Heart left ventricle (tissue), 16 donors: Measurements from ENCODE around the gene GPR173. TPM values are rescaled to one million over a fixed set of nuclear protein-coding genes. Genes with fewer than 3 reads are reported as not detected.

Source experiments
- ATAC-seq, 4 donors: fragments of 200-7000 bp; cut with Tn5 transposase; one replicate each; pipeline ENCODE4 v1.9.1; 2020 to 2022; ENCODE audit warnings: moderate library complexity in 4 of 4, mild to moderate bottlenecking in 3 of 4, moderate number of reproducible peaks in 1 of 4
- DNase-seq, 5 donors: peaks; one replicate each; pipeline ENCODE4 v3.0.0-alpha.2; 2020
- H3K27ac ChIP-seq, 12 donors: fragments of 200-600 bp; sonication (generic) in 4 of 12; one replicate each; pipeline versions ENCODE4 v1.5.0 to v1.8.0; 2016 to 2022; ENCODE audit warnings: mild to moderate bottlenecking in 2 of 12
- H3K27me3 ChIP-seq, 9 donors: fragments of 200-600 bp; sonication (generic) in 2 of 9; one replicate each; pipeline versions ENCODE4 v1.5.1 to v1.8.0; 2016 to 2022; ENCODE audit warnings: mild to moderate bottlenecking in 3 of 9
- H3K36me3 ChIP-seq, 9 donors: fragments of 200-600 bp; sonication (generic) in 2 of 9; one replicate each; pipeline versions ENCODE4 v1.5.0 to v1.8.0; 2018 to 2022; ENCODE audit warnings: mild to moderate bottlenecking in 2 of 9
- H3K4me1 ChIP-seq, 12 donors: fragments of 200-600 bp; sonication (generic) in 4 of 12; one replicate each; pipeline versions ENCODE4 v1.5.0 to v1.8.0; 2016 to 2022; ENCODE audit warnings: mild to moderate bottlenecking in 3 of 12
- H3K4me3 ChIP-seq, 12 donors: fragments of 200-600 bp; sonication (generic) in 4 of 12; one replicate each; pipeline versions ENCODE4 v1.5.0 to v1.8.0; 2017 to 2022; ENCODE audit warnings: mild to moderate bottlenecking in 9 of 12, moderate library complexity in 4 of 12
- H3K9me3 ChIP-seq, 12 donors: fragments of 200-600 bp; sonication (generic) in 4 of 12; one replicate each; pipeline versions ENCODE4 v1.5.0 to v1.8.0; 2016 to 2022; ENCODE audit warnings: mild to moderate bottlenecking in 1 of 12
- POLR2A ChIP-seq, 2 donors: fragments of 450-650 bp; IDR thresholded peaks; one replicate each; pipeline ENCODE4 v1.6.1; 2017; ENCODE audit warnings: antibody characterized with exemption in 2 of 2, mild to moderate bottlenecking in 2 of 2, moderate library complexity in 2 of 2
- WGBS, 4 donors: extraction: QIAGEN DNeasy Blood & Tissue Kit in 2 of 4; methylation state at CpG; one replicate each; pipeline versions ENCODE4 v1.1.5 to v1.1.7; 2013 to 2018; 5-methylcytosine and 5-hydroxymethylcytosine counted together
- intact Hi-C, 10 donors: fragments of 100-400 bp; cut with DNase I; formaldehyde crosslinking; loops; one replicate each; pipeline versions ENCODE4 v1.11.1 to v1.14.2; 2022
- polyA plus RNA-seq, 2 donors: library from polyadenylated mRNA; stranded (reverse); fragments of 200-250 nt; gene quantifications; one replicate each; pipeline ENCODE4 v1.2.3, GENCODE V29; 2013
- total RNA-seq, 9 donors: library from RNA; depleted of rRNA in 2 of 9; stranded (reverse); fragments of >200 nt in 2 of 9; fragmentation: NEBNext Ultra II Directional in 3 of 9; extraction: Animal tissue kit (Norgen Biotek cat#: 25700) in 3 of 9; gene quantifications; one replicate each; pipeline versions ENCODE4 v1.1.0 to v1.2.4, GENCODE V29; 2016 to 2023
- TF ChIP-seq, protein P1 (sequence below), 12 donors: fragments of 200-600 bp; sonication (generic) in 4 of 12; IDR thresholded peaks; one replicate each; pipeline versions ENCODE4 v1.5.0 to v1.8.0; 2018 to 2022; ENCODE audit warnings: antibody characterized with exemption in 12 of 12, mild to moderate bottlenecking in 5 of 12
- donor health status: ischemic (EF 13 %, LVEDD 7.1; RV severe dilation, severe dysfunction).
- donor health status: healthy with polysubstance abuse.
- donor health status: DM: no; HTN: yes; CAD: no.
- donor health status: DM: no; HTN: no; CAD: no.
- donor health status: ischemic (EF 25% LVEDD 6.9; RV normal size, moderate dysfunction).
- donor health status: ischemic (EF 25% LVEDD 5.7; RV mildly dilated, moderate dysfunction).
- donor health status: healthy.
- donor health status: DM: yes; HTN: yes; CAD: no.
- donor health status: ischemic (EF 35%, LVEDD 5.7; RV mildly dilated, moderate dysfunction).
- donor health status: nonischemic (EF 11% LVEDD 7.7; RV severe dilation, severe dysfunction).
- donor health status: DM: yes; HTN: yes; CAD: no.
- donor health status: PGD.
- donor health status: ischemic (EF 29% LVEDD 5.4; RV normal size, mild dysfunction).
- donor health status: nonischemic (EF 23%, LVEDD 6.1; RV moderate dilation, normal function).

GPR173 gene
- total and polyA plus RNA-seq, 11 donors, result 0.32 to 2.6 (median 0.75) TPM

DNA sequence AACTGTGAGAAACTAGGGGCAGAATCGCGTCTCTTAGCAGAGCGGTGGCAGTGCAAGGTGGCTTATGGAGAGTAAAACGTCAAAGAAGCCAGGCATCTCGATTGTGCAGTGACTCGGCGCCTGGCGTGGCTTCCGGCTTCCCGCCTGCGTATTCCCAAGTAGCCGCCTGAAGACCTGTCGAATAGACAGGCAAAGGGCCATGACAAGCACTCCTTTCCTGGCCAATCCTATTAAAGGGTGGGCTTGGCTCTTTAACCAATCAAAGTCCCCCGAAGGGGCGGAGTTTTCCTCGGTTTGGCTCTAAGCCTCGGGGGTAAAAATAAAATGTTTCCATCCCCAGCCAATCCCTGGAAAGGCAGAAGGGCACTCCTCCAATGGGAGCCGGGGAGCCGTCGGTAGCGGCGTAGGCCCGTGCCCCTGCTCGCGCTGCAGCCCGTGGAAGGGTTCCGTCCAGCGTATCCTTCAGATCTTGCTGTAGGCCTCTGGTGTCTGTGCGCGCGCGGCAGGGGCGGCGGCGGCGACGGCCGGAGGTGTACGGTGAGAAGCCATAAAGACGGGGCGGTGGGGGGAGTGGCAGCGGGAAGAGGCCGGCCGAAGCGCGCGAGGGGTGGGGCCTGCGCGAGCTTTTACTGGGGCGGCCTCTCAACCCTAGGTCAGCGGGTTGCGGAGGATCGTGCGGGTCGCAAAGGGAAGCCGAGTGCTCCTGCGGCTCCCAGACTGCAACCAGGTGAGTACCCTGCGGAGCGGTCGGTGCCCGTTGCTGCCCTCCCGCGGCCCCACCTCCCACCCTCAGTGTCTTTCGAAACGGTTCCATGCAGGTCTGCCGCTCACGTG lies 45.4 kb downstream of the GPR173 start, which contains the start of gene KANTR:
KANTR (plus strand) TSS at position 395 of the 834 bp plus-strand sequence. CDS start 30,131 bp downstream, outside the sequence.
- Histone ChIP-seq H3K4me1 (peaks cover 0 to 11% (median 1%) of the 10 kb centered on the region in 12 donors), H3K4me3 (peak within 1 kb of the TSS; percentile 56 to 94 (median 68)), H3K36me3 (peaks cover 0 to 4% (median 0%) of the 10 kb centered on the region in 9 donors), H3K27me3 (peaks cover 0 to 20% (median 0%) of the 10 kb centered on the region in 9 donors), H3K27ac (peak within 1 kb of the TSS; percentile 57 to 94 (median 87)), H3K9me3 (peaks cover 0 to 3% (median 0%) of the 10 kb centered on the region in 12 donors)
- intact Hi-C loops, result loop anchor here in 4 of 10 donors (1.0 to 2.0 kb wide), 3 partner anchors 21 to 23 kb away; no protein-coding TSS in a partner anchor
- TF ChIP-seq POLR2A (IDR thresholded peaks at IDR 0.05), result peak in 1 of 2 donors; percentile 75
- TF ChIP-seq, protein P1, sequence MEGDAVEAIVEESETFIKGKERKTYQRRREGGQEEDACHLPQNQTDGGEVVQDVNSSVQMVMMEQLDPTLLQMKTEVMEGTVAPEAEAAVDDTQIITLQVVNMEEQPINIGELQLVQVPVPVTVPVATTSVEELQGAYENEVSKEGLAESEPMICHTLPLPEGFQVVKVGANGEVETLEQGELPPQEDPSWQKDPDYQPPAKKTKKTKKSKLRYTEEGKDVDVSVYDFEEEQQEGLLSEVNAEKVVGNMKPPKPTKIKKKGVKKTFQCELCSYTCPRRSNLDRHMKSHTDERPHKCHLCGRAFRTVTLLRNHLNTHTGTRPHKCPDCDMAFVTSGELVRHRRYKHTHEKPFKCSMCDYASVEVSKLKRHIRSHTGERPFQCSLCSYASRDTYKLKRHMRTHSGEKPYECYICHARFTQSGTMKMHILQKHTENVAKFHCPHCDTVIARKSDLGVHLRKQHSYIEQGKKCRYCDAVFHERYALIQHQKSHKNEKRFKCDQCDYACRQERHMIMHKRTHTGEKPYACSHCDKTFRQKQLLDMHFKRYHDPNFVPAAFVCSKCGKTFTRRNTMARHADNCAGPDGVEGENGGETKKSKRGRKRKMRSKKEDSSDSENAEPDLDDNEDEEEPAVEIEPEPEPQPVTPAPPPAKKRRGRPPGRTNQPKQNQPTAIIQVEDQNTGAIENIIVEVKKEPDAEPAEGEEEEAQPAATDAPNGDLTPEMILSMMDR (IDR thresholded peaks at IDR 0.05), result peak in 2 of 12 donors; percentile 11 to 14
- ATAC-seq (peak; percentile 90 to 96 (median 92)), DNase-seq (peak; percentile 85 to 90 (median 87))
- 0 to 45% (median 23%) methylated on average over 42 to 67 of the region's 67 CpGs for WGBS, 4 donors

DNA sequence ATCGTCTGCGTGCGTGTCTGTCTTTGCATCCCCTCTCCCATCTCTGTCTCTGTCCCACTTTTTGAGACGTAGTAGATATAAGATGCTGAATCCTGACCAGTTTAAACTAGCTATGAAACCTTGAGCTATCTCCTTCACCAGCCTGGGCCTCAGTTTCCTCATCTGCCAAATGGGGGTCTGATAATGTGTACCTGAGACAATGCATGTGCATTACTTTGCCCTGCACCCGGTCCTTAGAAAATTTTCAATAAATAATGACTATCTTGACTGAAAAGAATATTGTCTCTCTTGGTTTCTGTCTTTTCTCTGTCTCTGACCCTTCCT lies 46.0 kb downstream of the GPR173 start:
- 1 to 50% (median 24%) methylated on average over 5 of the region's 5 CpGs for WGBS, 4 donors
- no peak for ATAC-seq
- Histone ChIP-seq H3K4me1 (peaks cover 0 to 11% (median 1%) of the 10 kb centered on the region in 12 donors), H3K36me3 (peaks cover 0 to 10% (median 0%) of the 10 kb centered on the region in 9 donors), H3K27me3 (peaks cover 0 to 23% (median 0%) of the 10 kb centered on the region in 9 donors), H3K9me3 (peaks cover 0 to 3% (median 0%) of the 10 kb centered on the region in 12 donors), H3K4me3 (peak overlapping the region; percentile 56 to 94 (median 68)), H3K27ac (peak overlapping the region in 10 of 12 donors; percentile 74 to 94 (median 88))
- intact Hi-C loops, result no loop called here
- TF ChIP-seq, protein P1 (IDR thresholded peaks at IDR 0.05), result no peak
- no peak for TF ChIP-seq POLR2A (IDR thresholded peaks at IDR 0.05)
- no peak for DNase-seq

DNA sequence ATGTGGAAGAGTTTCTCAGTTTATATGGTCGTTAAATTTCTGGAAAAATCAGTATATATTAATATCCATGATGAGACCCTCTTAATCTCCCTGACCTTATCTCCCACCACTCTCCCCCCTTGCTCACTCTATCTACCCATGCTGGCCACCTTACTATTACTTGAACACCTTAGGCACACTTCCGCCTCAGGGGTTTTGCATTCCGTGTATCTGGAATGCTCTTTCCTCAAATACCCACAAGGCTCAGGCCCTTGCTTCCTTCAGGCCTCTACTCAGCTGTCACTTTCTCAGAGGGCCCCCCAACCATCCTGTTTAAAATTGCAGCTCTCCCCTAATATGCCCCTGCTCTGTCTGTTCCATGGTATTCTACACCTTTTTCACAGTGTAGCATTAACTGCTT lies 47.2 kb downstream of the GPR173 start:
- H3K27me3 ChIP-seq, result peaks cover 0 to 20% (median 0%) of the 10 kb centered on the region in 9 donors
- intact Hi-C loops, result no loop called here
- no peak for ATAC-seq
- H3K9me3 ChIP-seq, result peaks cover 0 to 3% (median 0%) of the 10 kb centered on the region in 12 donors
- no peak for TF ChIP-seq POLR2A (IDR thresholded peaks at IDR 0.05)
- TF ChIP-seq, protein P1 (IDR thresholded peaks at IDR 0.05), result no peak
- peaks cover 0 to 11% (median 1%) of the 10 kb centered on the region in 12 donors for H3K4me1 ChIP-seq
- no peak for DNase-seq
- WGBS, 4 donors, result 78 to 83% (median 79%) methylated on average over 3 of the region's 3 CpGs
- no peak overlapping the region for H3K4me3 ChIP-seq
- H3K36me3 ChIP-seq, result peaks cover 0 to 12% (median 0%) of the 10 kb centered on the region in 9 donors
- no peak overlapping the region for H3K27ac ChIP-seq
